ENCODE results near the gene DAGLA. TPM values are rescaled to one million over a fixed set of nuclear protein-coding genes. Genes with fewer than 3 reads are reported as not detected.

The DAGLA gene
- total RNA-seq, 1 donor from 2014 or later = 5.5 TPM

GRCh38 chr11:61700720-61701119, 20.5 kb downstream of the DAGLA start:
- DNase-seq (no peak), ATAC-seq (no peak)
- intact Hi-C loops (cut with micrococcal nuclease) = no loop called here

- DNase-seq = peak; percentile 59
- ATAC-seq = peak; percentile 3
- intact Hi-C loops (cut with micrococcal nuclease) = no loop called here
These were observed 21.2 kb downstream of the DAGLA start for GRCh38 chr11:61701242-61701886.

GRCh38 chr11:61702701-61703312, 22.6 kb downstream of the DAGLA start:
- DNase-seq (no peak), ATAC-seq (no peak)
- intact Hi-C loops (cut with micrococcal nuclease) = no loop called here

GRCh38 chr11:61704838-61705237, 24.6 kb downstream of the DAGLA start:
- intact Hi-C loops (cut with micrococcal nuclease) = no loop called here
- no peak for ATAC-seq
- DNase-seq = no peak

GRCh38 chr11:61706452-61707400, 26.5 kb downstream of the DAGLA start:
- ATAC-seq = peak; percentile 78
- DNase-seq = peak; percentile 61
- intact Hi-C loops (cut with micrococcal nuclease) = no loop called here

- intact Hi-C loops (cut with micrococcal nuclease) = no loop called here
- no peak for DNase-seq
- ATAC-seq = no peak
These were observed 27.4 kb downstream of the DAGLA start for GRCh38 chr11:61707574-61707973.

- intact Hi-C loops (cut with micrococcal nuclease) = no loop called here
- ATAC-seq (no peak), DNase-seq (no peak)
These were observed 28.9 kb downstream of the DAGLA start for GRCh38 chr11:61709110-61709509.

- intact Hi-C loops (cut with micrococcal nuclease) = no loop called here
These were observed 29.4 kb downstream of the DAGLA start for GRCh38 chr11:61709572-61709971.

GRCh38 chr11:61710019-61710418, 29.8 kb downstream of the DAGLA start:
- no peak for ATAC-seq
- no peak for DNase-seq
- intact Hi-C loops (cut with micrococcal nuclease) = no loop called here

More at GRCh38 chr11:61709572-61709971, 29.4 kb downstream of the DAGLA start:
- DNase-seq (no peak), ATAC-seq (no peak)

GRCh38 chr11:61711037-61711436, 30.8 kb downstream of the DAGLA start:
- intact Hi-C loops (cut with micrococcal nuclease) = no loop called here
- no peak for DNase-seq
- no peak for ATAC-seq

- ATAC-seq (no peak), DNase-seq (no peak)
- intact Hi-C loops (cut with micrococcal nuclease) = no loop called here
These were observed 31.3 kb downstream of the DAGLA start for GRCh38 chr11:61711498-61711897.

GRCh38 chr11:61712314-61712713, 32.1 kb downstream of the DAGLA start:
- ATAC-seq = no peak
- intact Hi-C loops (cut with micrococcal nuclease) = no loop called here

GRCh38 chr11:61712846-61713245, 32.7 kb downstream of the DAGLA start:
- intact Hi-C loops (cut with micrococcal nuclease) = no loop called here
- ATAC-seq = no peak
- no peak for DNase-seq

More at GRCh38 chr11:61712314-61712713, 32.1 kb downstream of the DAGLA start:
- no peak for DNase-seq

- intact Hi-C loops (cut with micrococcal nuclease) = no loop called here
- ATAC-seq (no peak), DNase-seq (no peak)
These were observed 33.3 kb downstream of the DAGLA start for GRCh38 chr11:61713464-61713863.

- intact Hi-C loops (cut with micrococcal nuclease) = no loop called here
- ATAC-seq = no peak
- no peak for DNase-seq
These were observed 33.7 kb downstream of the DAGLA start for GRCh38 chr11:61713906-61714305.

- intact Hi-C loops (cut with micrococcal nuclease) = no loop called here
- DNase-seq (no peak), ATAC-seq (no peak)
These were observed 34.1 kb downstream of the DAGLA start for GRCh38 chr11:61714316-61714715.

GRCh38 chr11:61714916-61715315, 34.7 kb downstream of the DAGLA start:
- intact Hi-C loops (cut with micrococcal nuclease) = no loop called here
- DNase-seq (no peak), ATAC-seq (no peak)

GRCh38 chr11:61715867-61716266, 35.7 kb downstream of the DAGLA start:
- intact Hi-C loops (cut with micrococcal nuclease) = no loop called here
- ATAC-seq (peak; percentile 50), DNase-seq (no peak)

GRCh38 chr11:61716478-61717285, 36.5 kb downstream of the DAGLA start:
- DNase-seq = no peak
- ATAC-seq = peak; percentile 6
- intact Hi-C loops (cut with micrococcal nuclease) = no loop called here
